Endothelial cell of umbilical vein (primary cell): Measurements from ENCODE around the gene PPARD. TPM values are rescaled to one million over a fixed set of nuclear protein-coding genes. Genes with fewer than 3 reads are reported as not detected.

ENCODE experiments used
- BruUV-seq: library from RNA; stranded (reverse); fragments of 400-500 nt; replicated peaks from 2 replicates; lab custom pipeline; 2021; lab: Mats Ljungman, UMichigan
- CTCF ChIA-PET: fragments of 300-600, 350-600 bp; sonication (Branson Sonifier 250); formaldehyde crosslinking; loops from one replicate; lab custom pipeline; 2021; ENCODE audit warnings: antibody characterized with exemption, inconsistent platforms; lab: Charles Lee
- POLR2A ChIA-PET: fragments of 300-600, 350-600 bp; sonication (Branson Sonifier 250); formaldehyde crosslinking; loops from one replicate; lab custom pipeline; 2021; ENCODE audit warnings: antibody characterized with exemption, inconsistent platforms; lab: Charles Lee
- DNase-seq: peaks from one replicate; pipeline ENCODE4 v3.0.0-alpha.2; 2011; ENCODE audit warnings: low read depth, low spot score
- FAIRE-seq: peaks from 2 replicates; lab custom pipeline; 2011; peaks lifted over from hg19 to GRCh38; lab: Jason Lieb, UNC
- H2AFZ ChIP-seq: 2 replicates; pipeline ENCODE4 v1.6.0; 2012; ENCODE audit warnings: low read depth, low read length, control low read depth, inconsistent platforms
- H3K27ac ChIP-seq: 2 replicates; pipeline ENCODE4 v1.5.1; 2011; ENCODE audit warnings: low read depth, mild to moderate bottlenecking, control low read depth, low read length, moderate library complexity; ENCODE audit not compliant: insufficient read depth
- H3K27me3 ChIP-seq, 2 experiments: 2 replicates each; pipeline versions ENCODE4 v1.6.0 to v1.6.1; 2011; ENCODE audit warnings: low read length in 2 of 2, mixed read lengths in 1 of 2; ENCODE audit not compliant: control insufficient read depth in 2 of 2, insufficient read depth in 2 of 2
- H3K36me3 ChIP-seq, 2 experiments: 2 replicates in 1 of 2; 3 replicates in 1 of 2; pipeline ENCODE4 v1.5.1; 2011; ENCODE audit warnings: low read length in 2 of 2, mild to moderate bottlenecking in 1 of 2, moderate library complexity in 1 of 2; ENCODE audit not compliant: control insufficient read depth in 2 of 2, insufficient read depth in 2 of 2; ENCODE audit errors: extremely low read depth in 1 of 2
- H3K4me1 ChIP-seq: 3 replicates; pipeline ENCODE4 v1.5.1; 2011; ENCODE audit warnings: mild to moderate bottlenecking, low read length; ENCODE audit not compliant: control insufficient read depth, insufficient read depth; ENCODE audit errors: extremely low read depth
- H3K4me2 ChIP-seq: 2 replicates; pipeline ENCODE4 v1.6.1; 2011; ENCODE audit warnings: low read length, control low read depth, mixed read lengths; ENCODE audit not compliant: insufficient read depth
- H3K4me3 ChIP-seq, 3 experiments: fragments of 200-600 bp in 1 of 3; sonication (generic), shearing (Covaris generic) in 1 of 3; replicated peaks in 1 of 3; 2 replicates each; pipeline ENCODE4 v1.5.1; 2011 to 2016; ENCODE audit warnings: control low read depth in 3 of 3, low read length in 3 of 3, mild to moderate bottlenecking in 2 of 3, inconsistent platforms in 1 of 3, low read depth in 1 of 3, moderate library complexity in 1 of 3; ENCODE audit not compliant: insufficient read depth in 1 of 3
- H3K79me2 ChIP-seq: 2 replicates; pipeline ENCODE4 v1.6.0; 2012; ENCODE audit warnings: low read length, inconsistent platforms; ENCODE audit not compliant: control insufficient read depth, insufficient read depth
- H3K9ac ChIP-seq: replicated peaks from 2 replicates; pipeline ENCODE3; 2011; ENCODE audit warnings: low read length, control low read depth; ENCODE audit not compliant: insufficient read depth; ENCODE audit errors: extremely low read depth
- H3K9me1 ChIP-seq: replicated peaks from 3 replicates; pipeline ENCODE4 v1.6.0; 2011; ENCODE audit warnings: mild to moderate bottlenecking, low read length; ENCODE audit not compliant: control insufficient read depth, insufficient read depth; ENCODE audit errors: extremely low read depth
- H3K9me3 ChIP-seq: replicated peaks from 2 replicates; pipeline ENCODE4 v1.5.1; 2012; ENCODE audit warnings: low read length, inconsistent platforms; ENCODE audit not compliant: control insufficient read depth, insufficient read depth
- H4K20me1 ChIP-seq: replicated peaks from 2 replicates; pipeline ENCODE3; 2011; ENCODE audit warnings: mild to moderate bottlenecking, low read length; ENCODE audit not compliant: control insufficient read depth, insufficient read depth; ENCODE audit errors: extremely low read depth
- CTCF ChIP-seq, 2 donors: IDR thresholded peaks; 1 replicate in 1 of 2; 2 replicates in 1 of 2; pipeline ENCODE4 v1.5.1; 2011; ENCODE audit warnings: low read length in 2 of 2, mild to moderate bottlenecking in 2 of 2, moderate library complexity in 2 of 2, control low read depth in 1 of 2, inconsistent platforms in 1 of 2, low read depth in 1 of 2; ENCODE audit not compliant: insufficient read depth in 1 of 2; ENCODE audit errors: extremely low read depth in 1 of 2
- FOS ChIP-seq: IDR thresholded peaks from 2 replicates; pipeline ENCODE4 v1.6.1; 2011; ENCODE audit warnings: mild to moderate bottlenecking, low read length, moderate library complexity, borderline replicate concordance; ENCODE audit not compliant: insufficient read depth
- JUN ChIP-seq: IDR thresholded peaks from 2 replicates; pipeline ENCODE4 v1.6.1; 2011; ENCODE audit warnings: borderline replicate concordance, low read depth; ENCODE audit not compliant: insufficient read length, insufficient read depth
- MAX ChIP-seq: IDR thresholded peaks from 2 replicates; pipeline ENCODE4 v1.6.1; 2011; ENCODE audit not compliant: insufficient read depth, insufficient read length
- MYC ChIP-seq: IDR thresholded peaks from one replicate; pipeline ENCODE4 v1.6.1; 2011; ENCODE audit warnings: mild to moderate bottlenecking, low read depth, low read length
- POLR2A ChIP-seq: IDR thresholded peaks from 2 replicates; pipeline ENCODE4 v1.6.1; 2012; ENCODE audit warnings: low read depth, mild to moderate bottlenecking, control low read depth, low read length
- POLR2AphosphoS5 ChIP-seq: IDR thresholded peaks from 2 replicates; pipeline ENCODE4 v1.6.1; 2012; ENCODE audit warnings: low read depth, mild to moderate bottlenecking, control low read depth, low read length, moderate library complexity; ENCODE audit not compliant: insufficient read depth
- dilution Hi-C: fragments of 300-500 bp; cut with MboI; formaldehyde crosslinking; loops from one replicate; pipeline ENCODE4 v1.15.0; 2019; ENCODE audit warnings: low sequenced_read_pairs; ENCODE audit not compliant: extremely low pct_ligation_motif_present
- intact Hi-C: fragments of 100-400 bp; cut with micrococcal nuclease; formaldehyde crosslinking; loops from one replicate; pipeline ENCODE4 v1.10.0; 2022
- polyA plus RNA-seq, 4 experiments: library from polyadenylated mRNA; depleted of rRNA in 3 of 4; stranded (reverse) in 3 of 4; unstranded in 1 of 4; fragments of >200 nt; gene quantifications; 2 replicates each; pipeline versions ENCODE4 v1.2.1 to v1.2.3, GENCODE V29; 2011 to 2012; ENCODE audit warnings: missing spikeins in 1 of 4
- total RNA-seq: library from RNA; stranded (reverse); gene quantifications from 2 replicates; pipeline ENCODE4 v1.2.3, GENCODE V29; 2021

Gene PPARD
- total and polyA plus RNA-seq, 2 donors (not counting 3 experiments of a cell fraction or from before 2014, with no cell fraction given), result 23.4 to 29.2 TPM

- intact Hi-C loops (loop anchor here (1.0 to 10.0 kb wide), 6 partner anchors 30 to 438 kb away; partner anchors contain the start of genes ARMC12, PPARD and RPL10A), dilution Hi-C loops (no loop called here)
- Histone ChIP-seq H3K4me3 (no peak overlapping the region), H3K27me3 (no peaks in the 10 kb centered on the region), H3K9me1 (no peaks in the 10 kb centered on the region), H3K36me3 (peaks cover 6 to 19% of the 10 kb centered on the region in 2 experiments), H3K4me1 (peaks cover 10% of the 10 kb centered on the region), H3K79me2 (no peaks in the 10 kb centered on the region), H3K9me3 (no peaks in the 10 kb centered on the region), H2AFZ (no peak overlapping the region), H3K27ac (no peak overlapping the region), H3K9ac (peak overlapping the region; percentile 2), H4K20me1 (no peaks in the 10 kb centered on the region), H3K4me2 (no peak overlapping the region)
- BruUV-seq, result no TSS peak
- CTCF ChIA-PET, result interaction anchor here (1.0 to 3.8 kb wide), 16 partner anchors 8 to 440 kb away, joined by 3 to 67 read pairs (median 5); partner anchors contain the start of genes ARMC12, PPARD and RPL10A
- FAIRE-seq, result no peak
- TF ChIP-seq MYC (no peak), MAX (no peak), POLR2A (no peak), CTCF (IDR thresholded peaks at IDR 0.05; ENCODE audit: extremely low read depth in 1 of 2, insufficient read depth in 1 of 2, low read depth in 1 of 2, low read length in 2 of 2) (no peak), FOS (no peak), JUN (no peak), POLR2AphosphoS5 (no peak)
- DNase-seq, result peak; percentile 9
- POLR2A ChIA-PET, result no interaction called here
These were observed 45.3 kb upstream of the PPARD start for GRCh38 chr6:35296931-35297600.
